ENCODE measurements around the gene SLC7A5. TPM values are rescaled to one million over a fixed set of nuclear protein-coding genes. Genes with fewer than 3 reads are reported as not detected.
"Not testable (repeated sequence)": the region's sequence is repeated elsewhere in the genome, so short reads cannot be mapped to it uniquely, and the experiment has no call there.

The SLC7A5 gene
- polyA plus RNA-seq, 1 experiment = 17.9 TPM

- CTCF ChIA-PET = no interaction called here
- POLR2A ChIA-PET = interaction anchor here (0.6 kb wide), 1 partner anchor 629 kb away, joined by 3 read pairs; no protein-coding TSS in a partner anchor
Measured at GRCh38 chr16:87895641-87896141, 26.4 kb upstream of the SLC7A5 start.

GRCh38 chr16:87894005-87894404 is 24.7 kb upstream of the SLC7A5 start:
- ChIA-PET POLR2A (interaction anchor here (0.7 kb wide), 1 partner anchor 87 kb away, joined by 4 read pairs; no protein-coding TSS in a partner anchor), CTCF (interaction anchor here (1.5 kb wide), 1 partner anchor 22 kb away, joined by 7 read pairs; no protein-coding TSS in a partner anchor)
- peak overlapping the region; percentile 11 for H3K27ac ChIP-seq (ENCODE audit: low read depth, low read length)
- not testable (repeated sequence) for H3K4me3 ChIP-seq (ENCODE audit: low read depth, low read length); DNase-seq (ENCODE audit: low read depth, low spot score); H3K27me3 ChIP-seq (ENCODE audit: control insufficient read depth, insufficient read depth, low read length); H3K9me3 ChIP-seq (ENCODE audit: control insufficient read depth, insufficient read depth, low read length)

More at GRCh38 chr16:87895641-87896141, 26.4 kb upstream of the SLC7A5 start:
- no peak for DNase-seq (ENCODE audit: low read depth, low spot score)
- Histone ChIP-seq H3K4me3 (ENCODE audit: low read depth, low read length) (no peak overlapping the region), H3K27me3 (ENCODE audit: control insufficient read depth, insufficient read depth, low read length) (no peaks in the 10 kb centered on the region), H3K9me3 (ENCODE audit: control insufficient read depth, insufficient read depth, low read length) (no peaks in the 10 kb centered on the region; the same call in 1 of the 2 replicates), H3K27ac (ENCODE audit: low read depth, low read length) (no peak overlapping the region)
- TF ChIP-seq CTCF (IDR thresholded peaks at IDR 0.05; ENCODE audit: low read depth, low read length) = no peak

GRCh38 chr16:87891764-87892163 is 22.5 kb upstream of the SLC7A5 start:
- Histone ChIP-seq H3K27ac (ENCODE audit: low read depth, low read length) (no peak overlapping the region), H3K27me3 (ENCODE audit: control insufficient read depth, insufficient read depth, low read length) (peaks cover 6% of the 10 kb centered on the region), H3K4me3 (ENCODE audit: low read depth, low read length) (no peak overlapping the region), H3K9me3 (ENCODE audit: control insufficient read depth, insufficient read depth, low read length) (no peaks in the 10 kb centered on the region; the same call in 1 of the 2 replicates)
- no peak for TF ChIP-seq CTCF (IDR thresholded peaks at IDR 0.05; ENCODE audit: low read depth, low read length)
- ChIA-PET POLR2A (no interaction called here), CTCF (no interaction called here)
- no peak for DNase-seq (ENCODE audit: low read depth, low spot score)

- H3K27ac ChIP-seq (ENCODE audit: low read depth, low read length); H3K4me3 ChIP-seq (ENCODE audit: low read depth, low read length); DNase-seq (ENCODE audit: low read depth, low spot score); CTCF ChIA-PET; POLR2A ChIA-PET; H3K9me3 ChIP-seq (ENCODE audit: control insufficient read depth, insufficient read depth, low read length); H3K27me3 ChIP-seq (ENCODE audit: control insufficient read depth, insufficient read depth, low read length): not testable (repeated sequence)
Measured at GRCh38 chr16:87889762-87890161, 20.5 kb upstream of the SLC7A5 start.

GRCh38 chr16:87888346-87888745 is 19.0 kb upstream of the SLC7A5 start:
- H3K27ac ChIP-seq (ENCODE audit: low read depth, low read length); H3K9me3 ChIP-seq (ENCODE audit: control insufficient read depth, insufficient read depth, low read length); H3K4me3 ChIP-seq (ENCODE audit: low read depth, low read length); POLR2A ChIA-PET; DNase-seq (ENCODE audit: low read depth, low spot score); H3K27me3 ChIP-seq (ENCODE audit: control insufficient read depth, insufficient read depth, low read length); CTCF ChIA-PET: not testable (repeated sequence)

GRCh38 chr16:87887931-87888330 is 18.6 kb upstream of the SLC7A5 start:
- H3K27me3 ChIP-seq (ENCODE audit: control insufficient read depth, insufficient read depth, low read length); H3K9me3 ChIP-seq (ENCODE audit: control insufficient read depth, insufficient read depth, low read length); DNase-seq (ENCODE audit: low read depth, low spot score); CTCF ChIA-PET; H3K4me3 ChIP-seq (ENCODE audit: low read depth, low read length); POLR2A ChIA-PET; H3K27ac ChIP-seq (ENCODE audit: low read depth, low read length): not testable (repeated sequence)

- POLR2A ChIA-PET; CTCF ChIA-PET; DNase-seq (ENCODE audit: low read depth, low spot score); H3K27ac ChIP-seq (ENCODE audit: low read depth, low read length); H3K9me3 ChIP-seq (ENCODE audit: control insufficient read depth, insufficient read depth, low read length); H3K4me3 ChIP-seq (ENCODE audit: low read depth, low read length): not testable (repeated sequence)
- peaks cover 17% of the 10 kb centered on the region for H3K27me3 ChIP-seq (ENCODE audit: control insufficient read depth, insufficient read depth, low read length)
Measured at GRCh38 chr16:87885371-87885967, 16.2 kb upstream of the SLC7A5 start.
